GM12878 (cell line): ENCODE results near the gene UNC13D. TPM values are rescaled to one million over a fixed set of nuclear protein-coding genes. Genes with fewer than 3 reads are reported as not detected.

Experiments used
- ATAC-seq: fragments of 200-7000 bp; cut with Tn5 transposase; 3 replicates; pipeline ENCODE4 v1.9.1; 2020; ENCODE audit warnings: mild to moderate bottlenecking, moderate library complexity
- BruUV-seq: library from RNA; stranded (reverse); fragments of 400-500 nt; replicated peaks from 2 replicates; lab custom pipeline; 2021; lab: Mats Ljungman, UMichigan
- CTCF ChIA-PET: fragments of 300-600 bp; sonication (Branson Sonifier 250); formaldehyde crosslinking; extraction: SDS; loops from one replicate; lab custom pipeline; 2021; ENCODE audit warnings: inconsistent platforms; lab: Yijun Ruan, JAX
- POLR2A ChIA-PET: fragments of 350-600 bp; formaldehyde crosslinking; extraction: SDS; loops from one replicate; lab custom pipeline; 2021; ENCODE audit warnings: inconsistent platforms; lab: Charles Lee
- RAD21 ChIA-PET: fragments of 300-600 bp; sonication (Branson Sonifier 250); formaldehyde crosslinking; loops from one replicate; lab custom pipeline; 2023; ENCODE audit warnings: antibody characterized with exemption; ENCODE audit not compliant: unreplicated experiment; lab: Charles Lee
- SMC1A ChIA-PET: fragments of 300-600 bp; sonication (Branson Sonifier 250); formaldehyde crosslinking; loops from one replicate; lab custom pipeline; 2023; ENCODE audit not compliant: unreplicated experiment, uncharacterized antibody; lab: Charles Lee
- DNase-seq: peaks from one replicate; pipeline ENCODE4 v3.0.0-alpha.2; 2011; ENCODE audit warnings: low read depth, low spot score
- FAIRE-seq: peaks from 3 replicates; lab custom pipeline; 2011; peaks lifted over from hg19 to GRCh38; lab: Jason Lieb, UNC
- H2AFZ ChIP-seq: 2 replicates; pipeline ENCODE4 v1.6.0; 2011; ENCODE audit warnings: low read depth, low read length, control low read depth; ENCODE audit not compliant: control insufficient read depth
- H3K27ac ChIP-seq: 2 replicates; pipeline ENCODE4 v1.5.1; 2011; ENCODE audit warnings: control low read depth; ENCODE audit not compliant: control insufficient read depth, insufficient read depth
- H3K27me3 ChIP-seq, 2 experiments: replicated peaks in 1 of 2; 2 replicates each; pipeline versions ENCODE4 v1.6.0 to v1.6.1; 2011; ENCODE audit warnings: low read length in 1 of 2; ENCODE audit not compliant: control insufficient read depth in 2 of 2, insufficient read depth in 2 of 2
- H3K36me3 ChIP-seq, 2 experiments: 2 replicates each; pipeline ENCODE4 v1.5.1; 2011; ENCODE audit warnings: low read length in 1 of 2; ENCODE audit not compliant: control insufficient read depth in 2 of 2, insufficient read depth in 2 of 2
- H3K4me1 ChIP-seq: 2 replicates; pipeline ENCODE4 v1.6.1; 2011; ENCODE audit warnings: mild to moderate bottlenecking, low read length, moderate library complexity, mixed read lengths; ENCODE audit not compliant: control insufficient read depth, insufficient read depth
- H3K4me2 ChIP-seq: 2 replicates; pipeline ENCODE4 v1.6.0; 2011; ENCODE audit warnings: control low read depth; ENCODE audit not compliant: control insufficient read depth, insufficient read depth
- H3K4me3 ChIP-seq: fragments of 200-600 bp; sonication (generic); 2 replicates; pipeline ENCODE4 v1.5.1; 2016
- H3K79me2 ChIP-seq: 2 replicates; pipeline ENCODE4 v1.6.0; 2011; ENCODE audit warnings: low read length; ENCODE audit not compliant: control insufficient read depth, insufficient read depth
- H3K9ac ChIP-seq: 2 replicates; pipeline ENCODE4 v1.8.0; 2011; ENCODE audit warnings: low read length, control low read depth, mixed read lengths; ENCODE audit not compliant: control insufficient read depth, insufficient read depth
- H3K9me3 ChIP-seq: replicated peaks from 3 replicates; pipeline ENCODE4 v1.5.1; 2011; ENCODE audit warnings: mild to moderate bottlenecking, low read length; ENCODE audit not compliant: control insufficient read depth, insufficient read depth
- H4K20me1 ChIP-seq: 2 replicates; pipeline ENCODE4 v1.6.0; 2011; ENCODE audit not compliant: control insufficient read depth, insufficient read depth
- CUX1 ChIP-seq: IDR thresholded peaks from 2 replicates; pipeline ENCODE4 v1.6.1; 2012; ENCODE audit warnings: improper control_type of control experiment, low read depth, low read length; ENCODE audit not compliant: insufficient replicate concordance
- ELK1 ChIP-seq: IDR thresholded peaks from 2 replicates; pipeline ENCODE4 v1.6.1; 2012; ENCODE audit warnings: low read depth, low read length, improper control_type of control experiment
- EP300 ChIP-seq, 2 experiments: fragments of 150-350 bp in 1 of 2; IDR thresholded peaks; 2 replicates each; pipeline ENCODE4 v1.6.1; 2011 to 2012; ENCODE audit warnings: low read depth in 2 of 2, low read length in 2 of 2, borderline replicate concordance in 1 of 2, improper control_type of control experiment in 1 of 2, inconsistent platforms in 1 of 2; ENCODE audit not compliant: control insufficient read depth in 1 of 2
- GABPA ChIP-seq: IDR thresholded peaks from 2 replicates; pipeline ENCODE4 v1.6.1; 2014; ENCODE audit warnings: antibody characterized with exemption, low read depth, mild to moderate bottlenecking, inconsistent platforms
- HDAC2 ChIP-seq: fragments of 200-600 bp; sonication (generic); IDR thresholded peaks from 2 replicates; pipeline ENCODE4 v1.6.1; 2017
- IKZF1 ChIP-seq: fragments of 450-650 bp; conservative IDR thresholded peaks from 2 replicates; pipeline ENCODE4 v1.6.1; 2017; ENCODE audit warnings: antibody characterized with exemption, mild to moderate bottlenecking
- JUND ChIP-seq: IDR thresholded peaks from 2 replicates; pipeline ENCODE4 v1.6.1; 2012; ENCODE audit warnings: low read depth, mild to moderate bottlenecking, low read length, improper control_type of control experiment, moderate library complexity
- MEF2A ChIP-seq: IDR thresholded peaks from 2 replicates; pipeline ENCODE4 v1.6.1; 2011; ENCODE audit warnings: low read depth, mild to moderate bottlenecking, low read length, moderate library complexity; ENCODE audit not compliant: insufficient read depth
- NR2C2 ChIP-seq: IDR thresholded peaks from 2 replicates; pipeline ENCODE4 v1.6.1; 2011; ENCODE audit warnings: borderline replicate concordance, low read depth; ENCODE audit not compliant: control insufficient read depth, insufficient read length
- NR2F1 ChIP-seq: fragments of 450-650 bp; conservative IDR thresholded peaks from 2 replicates; pipeline ENCODE4 v1.6.1; 2017; ENCODE audit warnings: mild to moderate bottlenecking
- POLR2AphosphoS5 ChIP-seq: IDR thresholded peaks from 2 replicates; pipeline ENCODE4 v1.6.1; 2011; ENCODE audit warnings: mild to moderate bottlenecking, low read length, inconsistent platforms
- SIN3A ChIP-seq: IDR thresholded peaks from 2 replicates; pipeline ENCODE4 v1.6.1; 2012; ENCODE audit warnings: low read depth, low read length, improper control_type of control experiment
- SP1 ChIP-seq: IDR thresholded peaks from one replicate; pipeline ENCODE4 v1.6.1; 2011; ENCODE audit warnings: low read depth, low read length
- SREBF1 ChIP-seq: IDR thresholded peaks from 2 replicates; pipeline ENCODE4 v1.6.1; 2012; ENCODE audit warnings: mild to moderate bottlenecking, low read length
- STAT3 ChIP-seq: IDR thresholded peaks from 2 replicates; pipeline ENCODE4 v1.6.1; 2011; ENCODE audit warnings: low read depth, low read length, improper control_type of control experiment
- TCF3 ChIP-seq: IDR thresholded peaks from 2 replicates; pipeline ENCODE4 v1.6.1; 2012; ENCODE audit warnings: low read depth, mild to moderate bottlenecking, low read length, borderline replicate concordance; ENCODE audit not compliant: insufficient read depth
- WGBS: methylation state at CpG from one replicate; pipeline ENCODE4 v1.1.6; 2016; ENCODE audit warnings: low lambda C conversion rate; ENCODE audit not compliant: insufficient replicate concordance, insufficient coverage; ENCODE audit errors: missing lambda C conversion rate; 5-methylcytosine and 5-hydroxymethylcytosine counted together
- in situ Hi-C: fragments of 300-500 bp; cut with MboI; formaldehyde crosslinking; loops from 9 replicates; pipeline ENCODE4 v1.14.3; 2018; ENCODE audit warnings: mixed read lengths
- intact Hi-C: fragments of 100-400 bp; cut with micrococcal nuclease; formaldehyde crosslinking; loops from one replicate; pipeline ENCODE4 v1.14.2; 2022; ENCODE audit not compliant: unreplicated experiment
- polyA plus RNA-seq, 11 experiments: library from polyadenylated mRNA; depleted of rRNA in 4 of 11; unstranded in 6 of 11; stranded (reverse) in 5 of 11; fragments of >200 nt; fragmentation: Nextera tagmentation in 4 of 11; fragmentation: Illumina TruSeq in 1 of 11; extraction: Ambion mirVana in 4 of 11; extraction: Trizol in 1 of 11; gene quantifications; 1 replicate in 1 of 11; 2 replicates in 10 of 11; pipeline versions ENCODE4 v1.2.1 to v1.2.3, GENCODE V29; 2011 to 2016; ENCODE audit warnings: inconsistent platforms in 2 of 11, missing spikeins in 2 of 11, low read depth in 1 of 11
- total RNA-seq, 4 experiments: library from RNA; depleted of rRNA in 3 of 4; stranded (reverse); fragments of >200 nt in 3 of 4; fragmentation: Illumina TruSeq in 1 of 4; extraction: Trizol in 1 of 4; gene quantifications; 2 replicates each; pipeline versions ENCODE4 v1.2.1 to v1.2.3, GENCODE V29; 2013 to 2021

Gene UNC13D
- total and polyA plus RNA-seq, 10 of the 15 experiments (the other 5 are each of a cell fraction or from before 2014, with no cell fraction given) = 0.32 to 63.9 (median 25.2) TPM

- ATAC-seq (no peak), FAIRE-seq (no peak), DNase-seq (no peak)
- TSS peak; percentile 28 for BruUV-seq
- no peak overlapping the region for H3K27ac ChIP-seq
- H2AFZ ChIP-seq = no peak overlapping the region
- H3K9me3 ChIP-seq = no peaks in the 10 kb centered on the region
- ChIA-PET RAD21 (interaction anchor here (0.9 to 1.0 kb wide), 2 partner anchors 11 to 56 kb away, joined by 4 read pairs; partner anchors contain the start of gene GALK1), SMC1A (interaction anchor here (1.1 kb wide), 1 partner anchor 39 kb away, joined by 3 read pairs; no protein-coding TSS in a partner anchor), POLR2A (interaction anchor here (0.6 kb wide), 1 partner anchor 9 kb away, joined by 6 read pairs; no protein-coding TSS in a partner anchor), CTCF (interaction anchor here (0.7 to 1.6 kb wide), 2 partner anchors 40 to 186 kb away, joined by 3 to 4 read pairs; no protein-coding TSS in a partner anchor)
- H3K9ac ChIP-seq = no peak overlapping the region
- no peaks in the 10 kb centered on the region for H3K79me2 ChIP-seq
- in situ Hi-C loops = no loop called here
- no peaks in the 10 kb centered on the region for H3K4me1 ChIP-seq
- no peak overlapping the region for H3K4me3 ChIP-seq
- no peaks in the 10 kb centered on the region for H3K27me3 ChIP-seq
- no peaks in the 10 kb centered on the region for H4K20me1 ChIP-seq
- 87% methylated on average over 21 of the region's 21 CpGs for WGBS
- H3K4me2 ChIP-seq = no peak overlapping the region
- peaks cover 23 to 24% of the 10 kb centered on the region in 2 experiments; a peak in 3 of 4 replicates for H3K36me3 ChIP-seq
- intact Hi-C loops = no loop called here
- TF ChIP-seq SIN3A (no peak), POLR2AphosphoS5 (no peak), CUX1 (no peak), SREBF1 (no peak), EP300 (IDR thresholded peaks at IDR 0.05; ENCODE audit: borderline replicate concordance in 1 of 2, control insufficient read depth in 1 of 2, low read depth in 2 of 2, low read length in 2 of 2) (no peak), MEF2A (no peak), SP1 (no peak), ELK1 (no peak), NR2C2 (no peak), STAT3 (no peak), GABPA (no peak), IKZF1 (no peak), HDAC2 (no peak), JUND (no peak), NR2F1 (no peak), TCF3 (no peak)
Measured at GRCh38 chr17:75820094-75821080, 23.8 kb downstream of the UNC13D start.
